Activated CD4-positive, alpha-beta T cell treated with anti-CD3 and anti-CD28 coated beads, Interleukin-2, amount 50 U/mL, for 4 hours (primary cell): ENCODE data around the gene PHLDB2.
A peak's percentile ranks its signal among the peaks of the same experiment; 100 is the strongest.
"Not testable (repeated sequence)": the region's sequence is repeated elsewhere in the genome, so short reads cannot be mapped to it uniquely, and the experiment has no call there.

Experiments used
- DNase-seq, 2 experiments: peaks; one replicate each; pipeline ENCODE4 v3.0.0-alpha.2; 2020

Gene PHLDB2

DNA sequence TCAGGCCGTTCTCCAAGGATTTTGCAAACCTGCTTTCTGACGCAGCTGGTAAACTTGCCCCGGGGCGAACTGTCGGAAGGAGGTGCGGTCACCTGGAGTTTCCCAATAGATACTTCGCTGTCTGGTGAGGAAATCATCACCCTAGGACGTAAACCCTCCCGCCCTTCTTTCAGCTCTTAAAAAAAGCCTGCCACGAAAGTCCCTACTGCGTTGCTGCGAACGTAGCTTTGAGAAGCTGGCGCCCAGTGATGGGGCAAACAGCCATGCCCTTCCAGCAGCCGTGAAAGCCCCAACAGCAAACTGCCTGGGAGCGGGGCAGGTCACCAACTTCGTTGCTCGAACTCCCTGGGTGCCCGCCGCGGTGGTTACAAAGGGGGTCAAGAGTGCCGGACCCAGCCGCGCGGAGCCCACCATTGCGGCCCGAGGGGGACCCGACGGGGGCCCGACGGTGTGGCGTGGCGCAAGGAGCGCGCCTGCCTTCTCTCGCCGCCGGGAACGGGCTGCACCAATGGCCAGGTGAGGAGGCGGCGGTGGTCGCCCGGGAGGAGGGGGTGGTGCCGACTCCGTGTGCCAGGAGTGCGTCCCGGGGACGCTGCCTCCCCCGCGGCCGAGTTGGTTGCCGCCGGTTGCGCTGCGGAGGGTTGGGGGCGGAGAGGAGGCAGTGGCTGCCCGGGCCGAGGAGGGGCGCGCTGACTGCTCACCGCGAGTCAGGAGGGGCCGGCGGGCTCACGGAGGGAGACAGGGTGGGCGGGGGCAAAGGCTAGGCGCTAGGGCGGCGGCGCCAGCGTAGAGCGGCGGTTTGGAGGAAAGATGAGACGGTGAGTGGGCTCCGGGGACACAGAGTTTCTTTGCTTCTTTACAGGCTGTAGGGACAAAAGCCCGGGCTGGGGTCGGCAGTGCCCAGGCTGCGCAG is at the start of gene PHLDB2:
Gene PHLDB2 (plus strand): TSS at position 205 of the 913 bp plus-strand sequence. CDS start 24,813 bp downstream, outside the sequence.
- DNase-seq, result peak; percentile 43 to 46

DNA sequence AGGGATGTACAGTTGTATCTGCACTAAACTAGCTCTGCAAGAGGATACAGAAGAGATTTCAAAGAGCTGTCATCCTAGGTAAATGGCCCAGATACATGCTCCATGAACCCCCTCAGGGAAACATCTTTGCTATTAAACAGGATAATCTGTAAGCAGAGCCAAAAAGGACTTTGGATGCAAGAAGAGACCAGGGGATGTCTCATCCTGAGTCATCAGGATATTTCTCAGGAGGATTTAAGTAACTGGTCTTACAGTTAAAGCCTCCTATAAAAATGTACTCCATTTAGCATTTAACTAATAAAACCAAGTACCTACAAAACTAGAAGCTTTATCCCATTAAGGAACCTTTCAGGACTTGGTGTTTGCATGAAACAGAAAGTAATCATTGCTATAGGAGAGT is 48.2 kb upstream of the PHLDB2 start:
- DNase-seq, result no peak

- DNase-seq, result no peak
Measured at GRCh38 chr3:111811811-111812210, 47.3 kb upstream of the PHLDB2 start.

DNA sequence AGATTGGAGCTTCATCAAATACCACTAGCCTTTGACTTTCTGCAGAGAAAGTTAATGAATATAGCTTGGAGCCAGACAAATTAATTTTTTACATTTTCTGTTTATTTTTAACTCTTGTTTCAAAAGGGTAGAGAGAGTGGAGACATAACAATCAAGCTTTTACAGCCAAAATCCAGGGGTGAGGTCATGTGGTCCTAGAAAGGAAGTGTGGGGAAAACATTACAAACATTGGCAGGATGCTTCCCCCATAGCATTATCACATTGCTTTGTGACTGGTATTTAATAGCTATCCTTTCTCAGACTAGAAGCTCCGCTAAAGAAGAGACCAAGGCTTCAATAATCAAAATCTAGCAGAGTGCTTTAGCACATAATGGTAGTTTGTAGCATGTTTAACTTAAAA is 46.4 kb upstream of the PHLDB2 start:
- DNase-seq, result no peak

DNA sequence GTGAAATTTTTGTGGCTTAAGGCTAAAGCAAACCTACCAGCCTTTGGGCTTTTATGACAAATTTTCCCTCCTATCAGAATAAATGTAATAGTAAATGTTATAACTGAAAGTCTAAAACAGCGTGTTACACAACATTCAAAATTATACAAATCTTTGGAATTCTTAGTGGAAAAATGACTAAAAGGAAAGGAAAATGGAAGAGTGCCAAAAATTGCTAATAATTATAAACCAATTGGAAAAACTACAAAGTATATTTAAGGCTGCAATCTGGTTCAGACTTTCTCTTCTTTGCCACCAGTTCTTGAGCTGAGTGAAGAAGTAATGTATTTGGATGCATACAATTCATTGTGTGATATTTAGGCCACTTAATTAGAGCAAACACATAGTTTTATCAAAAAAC is 45.6 kb upstream of the PHLDB2 start:
- no peak for DNase-seq

DNA sequence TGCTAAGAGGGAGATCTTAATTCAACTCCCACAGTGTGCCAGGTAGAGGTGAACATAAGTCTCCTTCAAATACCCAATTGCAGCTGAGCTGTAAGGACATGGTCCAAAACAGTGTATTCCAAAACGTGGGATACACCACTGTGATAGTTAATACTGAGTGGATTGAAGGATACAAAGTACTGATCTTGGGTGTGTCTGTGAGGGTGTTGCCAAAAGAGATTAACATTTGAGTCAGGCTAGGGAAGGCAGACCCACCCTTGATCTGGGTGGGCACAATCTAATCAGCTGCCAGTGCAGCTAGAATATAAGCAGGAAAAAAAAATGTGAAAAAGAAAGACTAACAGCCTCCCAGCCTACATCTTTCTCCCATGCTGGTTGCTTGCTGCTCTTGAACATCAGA is 45.1 kb upstream of the PHLDB2 start:
- DNase-seq, result no peak

DNA sequence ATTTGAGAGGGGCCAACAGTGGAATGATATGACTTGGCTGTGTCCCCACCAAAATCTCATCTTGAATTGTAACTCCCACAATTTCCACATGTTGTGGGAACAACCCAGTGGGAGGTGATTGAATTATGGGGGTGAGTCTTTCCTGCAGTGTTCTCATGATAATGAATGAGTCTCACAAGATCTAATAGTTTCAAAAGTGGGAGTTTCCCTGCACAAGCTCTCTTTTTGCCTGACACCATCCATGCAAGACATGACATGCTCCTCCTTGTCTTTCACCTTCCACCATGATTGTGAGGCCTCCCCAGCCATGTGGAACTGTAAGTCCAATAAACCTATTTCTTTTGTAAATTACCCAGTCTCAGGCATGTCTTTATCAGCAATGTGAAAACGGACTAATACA is 42.3 kb upstream of the PHLDB2 start:
- DNase-seq, result not testable (repeated sequence)

DNA sequence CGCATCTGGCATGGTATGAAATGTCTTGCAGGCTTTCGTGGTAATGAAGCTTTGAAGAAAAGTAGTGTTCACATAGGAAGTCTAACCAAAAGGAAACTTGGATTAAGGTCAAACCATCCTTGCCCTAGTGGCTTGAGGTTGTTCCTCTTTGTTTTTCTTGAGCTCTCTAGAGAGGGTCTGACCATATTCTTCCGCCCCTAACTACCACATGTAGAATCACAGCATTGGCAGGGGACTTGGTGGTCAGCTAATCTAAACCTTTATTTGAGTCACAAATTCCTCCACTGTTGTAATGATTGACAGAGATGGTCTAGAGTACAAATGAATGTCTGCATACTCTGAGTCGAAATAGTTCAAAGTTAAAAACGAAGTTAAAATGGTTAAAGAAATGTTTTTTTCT is 39.1 kb upstream of the PHLDB2 start:
- no peak for DNase-seq

GRCh38 chr3:111820651-111821050 is 38.4 kb upstream of the PHLDB2 start:
- DNase-seq, result no peak

DNA sequence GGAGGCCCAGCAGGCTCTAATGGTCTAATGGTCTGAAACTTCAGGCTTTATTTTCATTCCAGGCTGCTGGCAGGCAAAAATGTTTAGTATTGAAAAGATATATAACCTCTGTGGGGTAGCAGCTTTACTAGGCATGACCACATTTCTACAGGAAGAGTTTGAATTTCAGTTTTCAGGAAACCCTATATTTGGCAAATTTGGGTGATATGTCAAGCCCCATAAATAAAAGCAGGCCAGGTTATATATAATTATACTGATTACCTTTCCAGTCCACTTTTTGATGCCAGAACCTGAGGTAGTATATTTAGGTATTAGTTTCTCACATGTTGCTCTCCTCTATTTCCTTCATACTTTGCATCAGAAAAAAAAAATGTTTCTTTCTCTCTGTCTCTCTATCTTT is 37.2 kb upstream of the PHLDB2 start:
- DNase-seq, result no peak

DNA sequence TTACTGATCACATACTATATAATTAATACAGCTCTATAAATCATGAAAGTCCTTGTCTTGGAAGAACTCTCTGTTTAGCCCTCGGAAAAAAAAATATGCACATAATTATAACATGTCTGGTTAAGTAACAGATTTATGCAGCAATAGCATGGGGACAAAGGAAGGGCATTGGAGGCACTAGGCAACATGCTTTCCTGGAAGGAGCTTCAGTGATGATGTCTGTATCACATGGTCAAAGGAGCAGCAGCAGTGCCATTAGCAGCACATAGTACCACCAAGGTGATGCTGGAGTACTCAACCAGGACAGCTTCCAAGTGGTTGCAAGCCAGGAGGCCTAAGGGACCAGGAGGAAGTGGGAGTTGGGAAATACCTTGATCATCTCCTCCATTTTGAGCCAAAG is 36.3 kb upstream of the PHLDB2 start:
- no peak for DNase-seq

DNA sequence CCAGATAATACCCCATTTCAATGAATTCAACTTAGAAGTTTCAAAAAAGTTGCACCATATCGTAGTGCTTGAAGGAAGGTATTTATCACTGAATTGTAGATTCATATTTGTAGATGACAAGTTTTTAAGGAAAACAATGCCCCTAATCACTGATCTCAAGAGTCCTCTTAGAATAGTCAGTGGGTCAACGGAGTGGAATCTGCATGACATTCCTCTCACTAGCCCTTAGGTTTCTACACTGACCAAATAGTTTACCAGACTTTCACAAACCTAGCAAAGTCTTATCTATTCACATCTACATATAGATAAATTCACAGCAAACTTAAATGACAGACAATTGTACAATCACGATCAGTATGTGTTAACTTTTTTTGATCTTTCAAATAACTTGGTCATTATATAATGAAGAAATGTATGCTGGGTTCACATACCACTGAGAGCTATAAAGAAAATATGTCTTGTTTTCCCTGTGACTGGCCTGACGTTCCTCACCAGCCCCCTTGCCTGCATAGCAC is 35.7 kb upstream of the PHLDB2 start:
- no peak for DNase-seq

- DNase-seq, result no peak
Measured at GRCh38 chr3:111824351-111824750, 34.7 kb upstream of the PHLDB2 start.

DNA sequence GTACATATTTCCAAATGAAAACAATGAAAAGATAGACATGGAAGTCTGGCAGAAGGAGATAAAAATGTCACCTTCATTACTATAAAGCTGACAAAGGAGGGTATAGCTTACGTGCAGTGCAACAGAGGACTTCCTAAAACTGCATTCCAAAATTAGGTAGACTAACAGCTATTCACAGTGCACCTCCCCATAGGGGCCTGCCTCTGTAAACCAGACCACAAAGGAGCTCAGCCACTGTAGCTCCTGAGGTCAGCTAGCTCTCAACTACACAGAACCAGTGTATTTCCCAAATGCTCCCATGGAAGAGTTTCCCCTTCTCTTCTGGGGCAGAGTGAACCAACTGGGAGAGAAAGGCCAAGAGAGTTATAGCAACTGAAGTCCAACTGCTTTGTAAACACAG is 31.2 kb upstream of the PHLDB2 start:
- DNase-seq, result no peak

DNA sequence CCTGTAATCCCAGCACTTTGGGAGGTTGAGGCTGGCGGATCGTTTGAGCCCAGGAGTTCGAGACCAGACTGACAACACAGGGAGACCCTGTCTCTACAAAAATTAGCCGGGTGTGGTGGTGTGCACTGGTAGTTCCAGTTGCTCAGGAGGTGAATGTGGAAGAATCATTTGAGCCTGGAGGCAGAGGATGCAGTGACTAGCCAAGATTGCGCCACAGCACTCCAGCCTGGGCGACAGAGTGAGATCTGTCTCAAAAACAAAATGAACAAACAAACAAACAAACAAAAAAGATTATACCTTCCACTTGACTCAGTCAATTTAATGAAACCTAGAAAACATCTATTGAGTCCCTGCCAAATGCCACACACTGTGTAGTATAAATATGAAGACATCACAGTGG is 30.5 kb upstream of the PHLDB2 start:
- DNase-seq, result no peak

DNA sequence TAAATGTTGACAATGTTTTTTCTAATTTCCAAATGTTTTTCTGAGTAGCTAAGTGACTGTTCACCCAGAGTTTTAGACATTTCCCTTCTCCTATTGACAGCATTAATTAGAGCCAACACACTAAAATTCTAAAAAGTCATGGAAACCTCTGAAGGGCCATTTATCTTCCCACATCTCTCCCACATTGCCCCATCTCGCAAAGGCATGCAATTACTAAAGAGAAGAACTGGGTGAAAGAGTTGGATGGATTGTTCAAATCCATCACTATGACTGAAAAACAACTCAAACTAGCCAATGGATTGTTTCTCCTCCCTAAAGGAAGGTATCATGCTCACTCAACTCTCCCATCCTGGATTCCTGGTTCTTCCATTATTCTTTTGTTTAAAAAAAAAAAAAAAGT is 30.0 kb upstream of the PHLDB2 start:
- no peak for DNase-seq

DNA sequence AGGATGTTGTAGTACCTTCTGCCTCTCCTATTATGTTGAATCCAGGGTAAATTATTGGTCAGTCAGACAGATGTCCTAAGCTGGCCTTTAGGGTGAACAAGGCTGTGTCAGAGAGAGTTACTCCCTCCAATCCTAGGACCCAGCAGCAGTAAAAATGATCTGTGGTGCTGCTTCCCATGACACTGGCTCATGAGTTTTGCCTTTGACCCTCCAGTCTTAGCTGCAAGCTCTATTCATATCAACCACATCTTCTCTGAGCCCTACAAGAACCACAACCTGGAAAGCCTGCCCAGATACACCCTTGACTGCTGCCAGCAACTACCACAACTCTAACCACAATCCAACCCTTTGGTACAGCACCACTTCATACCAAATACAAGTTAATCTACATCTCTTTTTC is 27.2 kb upstream of the PHLDB2 start:
- no peak for DNase-seq

DNA sequence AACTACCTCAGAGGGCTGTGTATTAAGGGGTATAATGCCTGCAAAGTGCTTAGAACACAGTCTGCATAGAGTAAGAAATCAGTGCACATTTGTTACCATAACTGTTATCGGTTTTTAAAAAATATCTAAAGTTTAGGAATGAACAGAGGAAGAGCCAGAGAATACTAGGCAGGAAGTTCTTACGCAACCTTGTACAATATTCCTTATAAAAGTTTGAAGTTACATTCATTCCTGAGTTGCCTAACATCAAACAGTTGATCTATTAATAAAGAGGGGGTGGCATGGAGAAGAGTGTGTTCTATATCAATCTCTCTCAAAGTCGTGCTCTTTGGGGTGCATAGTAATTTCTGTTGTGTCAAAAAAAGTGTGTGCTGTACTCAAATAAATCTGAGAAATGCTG is 22.0 kb upstream of the PHLDB2 start:
- no peak for DNase-seq

DNA sequence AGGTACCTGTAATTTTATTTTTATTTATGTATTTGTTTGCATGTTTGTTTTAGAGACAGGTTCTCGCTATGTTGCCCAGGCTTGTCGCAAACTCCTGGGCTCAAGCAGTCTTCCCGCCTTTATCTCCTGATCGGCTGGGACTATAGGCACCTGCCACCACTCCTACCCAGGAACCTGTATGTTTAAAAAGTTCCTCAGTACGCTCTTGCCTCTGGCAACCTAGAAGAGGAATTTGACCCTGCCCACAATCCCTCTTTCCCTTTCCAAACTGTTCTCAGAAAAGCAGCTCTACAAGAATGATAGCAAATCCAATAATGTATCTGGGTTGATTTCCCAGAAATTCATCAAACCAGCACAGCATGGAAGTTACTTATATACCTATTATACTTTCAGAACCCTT is 20.9 kb upstream of the PHLDB2 start:
- DNase-seq, result no peak

DNA sequence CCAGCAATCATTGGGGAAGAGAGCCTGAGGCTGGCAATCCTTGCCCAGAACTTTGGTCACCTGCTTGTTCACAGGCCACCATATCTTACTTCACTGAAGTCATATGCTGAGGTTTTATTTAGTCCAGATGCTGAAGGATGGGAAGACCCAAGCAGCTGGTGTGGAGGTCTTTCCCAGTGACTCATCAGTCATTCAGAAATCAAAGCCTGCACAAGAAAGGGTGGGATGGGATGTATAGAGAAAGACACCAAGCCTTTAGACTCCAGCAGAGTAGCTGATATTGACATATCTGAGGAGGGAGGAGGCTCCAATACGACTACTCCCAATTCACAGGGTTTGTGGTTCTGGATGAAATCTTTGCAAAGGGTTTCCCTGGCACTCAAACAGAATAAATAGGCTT is 13.0 kb upstream of the PHLDB2 start:
- no peak for DNase-seq

GRCh38 chr3:111846717-111847116 is 12.3 kb upstream of the PHLDB2 start:
- no peak for DNase-seq

GRCh38 chr3:111848283-111848682 is 10.8 kb upstream of the PHLDB2 start:
- no peak for DNase-seq

DNA sequence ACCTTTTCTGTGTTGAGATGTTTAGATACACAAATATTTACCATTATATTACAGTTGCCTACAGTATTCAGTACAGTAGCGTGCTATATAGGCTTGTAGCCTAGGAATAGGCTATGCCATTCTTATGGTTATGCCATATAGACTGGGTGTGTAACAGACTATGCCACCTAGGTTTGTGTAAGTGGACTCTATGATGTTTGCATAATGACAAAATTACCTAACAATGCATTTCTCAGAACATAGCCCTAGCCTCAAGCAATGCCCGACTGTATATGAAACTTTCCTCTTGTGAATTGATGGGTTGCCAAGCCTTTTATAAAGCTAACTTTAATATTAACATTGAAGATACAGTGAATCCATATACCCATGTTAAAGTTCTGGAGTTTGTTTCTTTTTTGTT is 10.3 kb upstream of the PHLDB2 start:
- DNase-seq, result no peak

- no peak for DNase-seq
Measured at GRCh38 chr3:111850537-111850936, 8.5 kb upstream of the PHLDB2 start.

DNA sequence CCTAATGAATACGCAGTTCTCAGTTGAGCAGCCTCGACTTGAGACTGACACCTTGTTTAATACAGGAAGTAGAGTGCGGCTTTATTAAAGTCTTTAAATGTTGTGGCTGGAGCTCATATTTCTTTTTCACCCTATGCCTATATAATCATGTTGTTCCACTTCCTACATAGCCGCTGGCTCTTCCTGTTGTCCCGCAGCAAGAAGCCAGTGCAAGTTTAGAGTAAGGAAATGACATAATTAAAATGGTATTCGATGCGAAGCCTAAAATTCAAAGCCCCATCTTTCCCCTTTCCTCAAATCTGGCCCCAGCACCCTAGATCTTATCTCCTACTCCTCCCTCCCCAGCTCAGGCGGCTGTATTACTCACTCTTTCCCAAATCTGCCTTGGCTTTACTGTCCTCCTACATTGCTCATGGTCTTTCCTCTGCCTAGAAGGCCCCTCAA is 7.5 kb upstream of the PHLDB2 start:
- no peak for DNase-seq
